Mesenchymal stem cell (in vitro differentiated cells and primary cell): ENCODE data around the gene MYO10.
A peak's percentile ranks its signal among the peaks of the same experiment; 100 is the strongest.

Experiments used
- DNase-seq: peaks from one replicate; pipeline ENCODE4 v3.0.0-alpha.2; 2013
- H2AFZ ChIP-seq: one replicate; pipeline ENCODE4 v1.6.1; 2013; ENCODE audit warnings: low read depth, mild to moderate bottlenecking, control low read depth, inconsistent platforms, low read length, moderate library complexity
- H2AK5ac ChIP-seq: 2 replicates; pipeline ENCODE4 v1.6.1; 2013; ENCODE audit warnings: low read length, moderate library complexity, mild to moderate bottlenecking, inconsistent platforms; ENCODE audit not compliant: severe bottlenecking
- H2BK120ac ChIP-seq: one replicate; pipeline ENCODE4 v1.6.1; 2013; ENCODE audit warnings: low read depth, mild to moderate bottlenecking, inconsistent platforms, low read length, moderate library complexity
- H2BK12ac ChIP-seq, 2 experiments: one replicate each; pipeline ENCODE4 v1.6.1; 2013; ENCODE audit warnings: inconsistent platforms in 2 of 2, low read length in 2 of 2, mild to moderate bottlenecking in 2 of 2, moderate library complexity in 2 of 2, control low read depth in 1 of 2
- H2BK15ac ChIP-seq: one replicate; pipeline ENCODE4 v1.6.1; 2013; ENCODE audit warnings: mild to moderate bottlenecking, low read depth, inconsistent platforms; ENCODE audit not compliant: poor library complexity, severe bottlenecking
- H2BK5ac ChIP-seq: 2 replicates; pipeline ENCODE4 v1.6.1; 2013; ENCODE audit warnings: low read depth, mild to moderate bottlenecking, low read length, control low read depth, inconsistent platforms; ENCODE audit not compliant: poor library complexity, severe bottlenecking
- H3K14ac ChIP-seq, 2 experiments: one replicate each; pipeline ENCODE4 v1.6.1; 2013; ENCODE audit warnings: inconsistent platforms in 2 of 2, low read length in 2 of 2, control low read depth in 1 of 2, mild to moderate bottlenecking in 1 of 2, moderate library complexity in 1 of 2
- H3K18ac ChIP-seq, 2 experiments: one replicate each; pipeline ENCODE4 v1.6.1; 2013; ENCODE audit warnings: inconsistent platforms in 2 of 2, low read length in 2 of 2, control low read depth in 1 of 2, low read depth in 1 of 2, mild to moderate bottlenecking in 1 of 2
- H3K23ac ChIP-seq, 2 experiments: one replicate each; pipeline ENCODE4 v1.6.1; 2013; ENCODE audit warnings: inconsistent platforms in 2 of 2, low read length in 2 of 2, mild to moderate bottlenecking in 2 of 2, moderate library complexity in 2 of 2, control low read depth in 1 of 2
- H3K27ac ChIP-seq: 2 replicates; pipeline ENCODE4 v1.5.1; 2013; ENCODE audit warnings: mild to moderate bottlenecking, moderate library complexity, low read length, control low read depth, inconsistent platforms; ENCODE audit not compliant: poor library complexity, severe bottlenecking
- H3K27me3 ChIP-seq, 2 experiments: 2 replicates each; pipeline versions ENCODE4 v1.6.1 to v1.7.0; 2013; ENCODE audit warnings: low read length in 2 of 2, mild to moderate bottlenecking in 2 of 2, moderate library complexity in 2 of 2, control low read depth in 1 of 2, inconsistent platforms in 1 of 2; ENCODE audit not compliant: control insufficient read depth in 1 of 2, insufficient read depth in 1 of 2
- H3K36me3 ChIP-seq, 2 experiments: 2 replicates each; pipeline versions ENCODE4 v1.6.1 to v1.7.0; 2013; ENCODE audit warnings: low read length in 2 of 2, control low read depth in 1 of 2, inconsistent platforms in 1 of 2, low read depth in 1 of 2, mild to moderate bottlenecking in 1 of 2; ENCODE audit not compliant: insufficient read depth in 2 of 2, control insufficient read depth in 1 of 2
- H3K4ac ChIP-seq, 2 experiments: one replicate each; pipeline ENCODE4 v1.6.1; 2013; ENCODE audit warnings: inconsistent platforms in 2 of 2, low read length in 2 of 2, mild to moderate bottlenecking in 2 of 2, moderate library complexity in 2 of 2, control low read depth in 1 of 2, low read depth in 1 of 2
- H3K4me1 ChIP-seq: 2 replicates; pipeline ENCODE4 v1.6.1; 2013; ENCODE audit warnings: low read depth, low read length, control low read depth; ENCODE audit not compliant: control insufficient read depth, insufficient read depth
- H3K4me2 ChIP-seq: 2 replicates; pipeline ENCODE4 v1.6.1; 2013; ENCODE audit warnings: low read length, mild to moderate bottlenecking, inconsistent platforms; ENCODE audit not compliant: poor library complexity, severe bottlenecking
- H3K4me3 ChIP-seq, 2 experiments: 2 replicates each; pipeline versions ENCODE4 v1.5.1 to v1.7.0; 2013; ENCODE audit warnings: low read length in 2 of 2, mild to moderate bottlenecking in 2 of 2, control low read depth in 1 of 2, low read depth in 1 of 2; ENCODE audit not compliant: insufficient read depth in 1 of 2
- H3K79me1 ChIP-seq: replicated peaks from 2 replicates; pipeline ENCODE4 v1.6.1; 2013; ENCODE audit warnings: mild to moderate bottlenecking, control low read depth, low read length, inconsistent platforms; ENCODE audit not compliant: poor library complexity, severe bottlenecking
- H3K9ac ChIP-seq: 2 replicates; pipeline ENCODE4 v1.7.0; 2013; ENCODE audit warnings: mild to moderate bottlenecking, low read length, moderate library complexity
- H3K9me3 ChIP-seq: 2 replicates; pipeline ENCODE4 v1.7.0; 2013; ENCODE audit warnings: mild to moderate bottlenecking, low read length; ENCODE audit not compliant: control insufficient read depth
- H4K8ac ChIP-seq: one replicate; pipeline ENCODE4 v1.6.1; 2013; ENCODE audit warnings: inconsistent platforms, mild to moderate bottlenecking, low read length, moderate library complexity
- H4K91ac ChIP-seq: one replicate; pipeline ENCODE4 v1.6.1; 2013; ENCODE audit warnings: mild to moderate bottlenecking, low read length, inconsistent platforms
- WGBS: methylation state at CpG from one replicate; pipeline ENCODE4 v1.1.7; 2013; ENCODE audit warnings: mixed read lengths; 5-methylcytosine and 5-hydroxymethylcytosine counted together

MYO10 gene

GRCh38 chr5:16981700-16982099 lies 45.6 kb upstream of the MYO10 start:
- Histone ChIP-seq H2BK120ac (peak overlapping the region; percentile 15), H3K27ac (no peak overlapping the region), H3K23ac (no peak overlapping the region), H3K4me3 (no peak overlapping the region), H2BK15ac (peak overlapping the region; percentile 89), H3K4me1 (peaks cover 10% of the 10 kb centered on the region), H2BK5ac (no peak overlapping the region), H4K8ac (peak overlapping the region; percentile 7), H3K79me1 (no peaks in the 10 kb centered on the region), H3K4ac (peak overlapping the region; percentile 24 to 78), H3K9ac (no peak overlapping the region), H3K4me2 (no peak overlapping the region), H2AK5ac (no peak overlapping the region), H2BK12ac (peak overlapping the region; percentile 21 to 59), H4K91ac (peak overlapping the region; percentile 3), H3K27me3 (peaks cover 0 to 2% of the 10 kb centered on the region in 2 experiments), H2AFZ (no peak overlapping the region), H3K9me3 (no peaks in the 10 kb centered on the region), H3K14ac (no peak overlapping the region), H3K36me3 (no peaks in the 10 kb centered on the region), H3K18ac (peak overlapping the region in 1 of 2 experiments; percentile 75)
- no peak for DNase-seq
- WGBS = 76% methylated on average over 8 of the region's 8 CpGs

GRCh38 chr5:16980983-16981382 lies 44.9 kb upstream of the MYO10 start:
- H2AK5ac ChIP-seq = no peak overlapping the region
- H3K4me2 ChIP-seq = no peak overlapping the region
- H3K18ac ChIP-seq = no peak overlapping the region
- H3K4me1 ChIP-seq = peaks cover 10% of the 10 kb centered on the region
- H3K4ac ChIP-seq = no peak overlapping the region
- peaks cover 0 to 2% of the 10 kb centered on the region in 2 experiments for H3K27me3 ChIP-seq
- no peak overlapping the region for H2BK12ac ChIP-seq
- no peak overlapping the region for H3K23ac ChIP-seq
- H3K9ac ChIP-seq = no peak overlapping the region
- DNase-seq = peak; percentile 52
- H3K4me3 ChIP-seq = no peak overlapping the region
- H2BK5ac ChIP-seq = no peak overlapping the region
- H2BK120ac ChIP-seq = no peak overlapping the region
- no peak overlapping the region for H3K27ac ChIP-seq
- H2BK15ac ChIP-seq = no peak overlapping the region
- H2AFZ ChIP-seq = no peak overlapping the region
- WGBS = 30% methylated on average over 2 of the region's 3 CpGs
- H3K9me3 ChIP-seq = no peaks in the 10 kb centered on the region
- no peaks in the 10 kb centered on the region for H3K79me1 ChIP-seq
- H4K8ac ChIP-seq = no peak overlapping the region
- H3K14ac ChIP-seq = no peak overlapping the region
- no peaks in the 10 kb centered on the region for H3K36me3 ChIP-seq
- no peak overlapping the region for H4K91ac ChIP-seq

DNA sequence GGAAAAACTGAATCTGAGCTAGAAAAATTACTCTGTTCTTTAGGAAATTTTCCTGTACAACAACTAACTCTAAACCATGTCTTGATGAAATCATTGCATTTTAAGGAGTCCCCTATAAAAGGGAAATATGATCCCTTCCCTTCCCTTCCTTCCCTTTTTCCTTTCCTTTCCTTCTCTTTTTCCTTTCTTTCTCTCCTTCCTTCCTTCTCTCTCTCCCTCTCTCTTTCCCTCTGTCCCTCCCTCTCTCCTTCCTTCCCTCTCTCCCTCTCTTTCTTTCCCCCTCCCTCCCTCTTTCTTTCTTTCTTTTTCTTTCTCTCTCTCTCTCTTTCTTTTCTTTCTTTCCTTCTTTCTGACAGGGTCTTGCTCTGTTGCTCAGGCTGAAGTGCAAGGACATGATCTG lies 42.2 kb upstream of the MYO10 start:
- Histone ChIP-seq H2BK12ac (no peak overlapping the region), H3K36me3 (no peaks in the 10 kb centered on the region), H4K91ac (no peak overlapping the region), H2BK5ac (no peak overlapping the region), H3K4ac (no peak overlapping the region), H2BK15ac (no peak overlapping the region), H3K14ac (no peak overlapping the region), H2BK120ac (no peak overlapping the region), H3K27me3 (no peaks in the 10 kb centered on the region), H4K8ac (no peak overlapping the region), H3K9ac (no peak overlapping the region), H2AK5ac (no peak overlapping the region), H3K4me2 (no peak overlapping the region), H2AFZ (no peak overlapping the region), H3K4me3 (no peak overlapping the region), H3K27ac (no peak overlapping the region), H3K4me1 (peaks cover 10% of the 10 kb centered on the region), H3K18ac (no peak overlapping the region), H3K79me1 (no peaks in the 10 kb centered on the region), H3K23ac (no peak overlapping the region), H3K9me3 (no peaks in the 10 kb centered on the region)
- no peak for DNase-seq

DNA sequence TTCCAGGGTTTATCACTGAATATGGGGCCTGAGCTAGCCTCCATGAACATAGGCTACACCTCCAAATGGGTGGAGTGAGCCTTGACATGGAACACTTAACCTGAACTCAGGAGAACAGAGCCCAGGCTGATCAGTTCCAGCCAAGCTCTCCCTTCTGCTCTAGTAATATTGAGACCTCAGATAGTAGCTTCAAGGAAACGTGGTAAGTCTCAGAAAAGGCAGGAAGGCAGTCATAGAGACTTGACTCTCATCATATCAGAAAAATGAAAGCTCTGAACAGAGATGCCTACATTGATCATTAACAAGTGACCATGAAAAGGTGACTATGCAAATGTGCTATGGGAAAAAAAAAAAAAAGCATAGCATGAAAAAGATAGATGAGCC lies 40.5 kb upstream of the MYO10 start:
- no peak overlapping the region for H3K4me2 ChIP-seq
- H2BK12ac ChIP-seq = no peak overlapping the region
- no peak overlapping the region for H4K91ac ChIP-seq
- peaks cover under 1% of the 10 kb centered on the region for H3K4me1 ChIP-seq
- no peak overlapping the region for H3K23ac ChIP-seq
- H3K27ac ChIP-seq = no peak overlapping the region
- H3K36me3 ChIP-seq = no peaks in the 10 kb centered on the region
- no peaks in the 10 kb centered on the region for H3K79me1 ChIP-seq
- H2AFZ ChIP-seq = no peak overlapping the region
- H2AK5ac ChIP-seq = no peak overlapping the region
- H3K4ac ChIP-seq = no peak overlapping the region
- H3K9ac ChIP-seq = no peak overlapping the region
- H3K4me3 ChIP-seq = no peak overlapping the region
- H4K8ac ChIP-seq = no peak overlapping the region
- no peak overlapping the region for H2BK5ac ChIP-seq
- no peak overlapping the region for H3K14ac ChIP-seq
- no peak for DNase-seq
- WGBS = 80% methylated on average over 1 of the region's 1 CpG
- no peaks in the 10 kb centered on the region for H3K9me3 ChIP-seq
- H3K18ac ChIP-seq = no peak overlapping the region
- no peak overlapping the region for H2BK120ac ChIP-seq
- no peaks in the 10 kb centered on the region for H3K27me3 ChIP-seq
- no peak overlapping the region for H2BK15ac ChIP-seq
